ENCODE measurements around the gene PTPRD.

DNA sequence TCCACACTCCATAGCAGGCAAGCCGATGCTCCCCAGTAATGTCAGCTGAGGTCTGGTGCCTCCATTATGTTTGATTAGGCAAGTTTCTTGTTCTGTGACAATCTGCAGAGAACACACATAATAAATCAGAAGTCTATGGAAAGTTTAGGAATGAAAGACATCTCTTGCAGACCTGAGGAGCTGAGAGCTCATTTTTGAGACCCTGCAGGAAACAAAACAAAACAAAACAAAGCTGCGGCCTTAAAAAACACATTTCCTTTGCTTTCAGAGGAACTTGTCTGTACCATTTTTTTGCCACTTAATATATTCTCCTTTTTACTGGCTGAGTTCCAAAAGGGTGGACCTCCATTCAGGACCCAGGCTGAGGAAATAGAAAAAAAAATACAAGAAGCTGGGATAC, 2332.0 kb downstream of the PTPRD start:
- TF ChIP-seq POLR2AphosphoS5 (IDR thresholded peaks at IDR 0.05; ENCODE audit: low read depth, low read length) (no peak), TAF1 (IDR thresholded peaks at IDR 0.05; ENCODE audit: borderline replicate concordance, low read depth, low read length) (no peak)

Measured in GM12892 (cell line).